SHP77 treated with DMSO at 0.1 percent for 48 hours (cell line): ENCODE data around the gene APOE.
A peak's percentile ranks its signal among the peaks of the same experiment; 100 is the strongest.
"Not testable (repeated sequence)": the region's sequence is repeated elsewhere in the genome, so short reads cannot be mapped to it uniquely, and the experiment has no call there.

Experiments
- DNase-seq: peaks from one replicate; lab custom pipeline; 2025; lab: John Stamatoyannopoulos, UW

The APOE gene

GRCh38 chr19:44905437-44906160 is at the start of gene APOE:
APOE (plus strand) TSS chr19:44905796; CDS start chr19:44906625, 829 bp downstream.
- no peak for DNase-seq

- peak; percentile 26 for DNase-seq
These were observed 49.0 kb upstream of the APOE start for GRCh38 chr19:44856421-44857083.

GRCh38 chr19:44857837-44858236 is 47.8 kb upstream of the APOE start:
- no peak for DNase-seq

GRCh38 chr19:44861576-44861975 is 44.0 kb upstream of the APOE start:
- DNase-seq, result not testable (repeated sequence)

GRCh38 chr19:44863990-44864389 is 41.6 kb upstream of the APOE start:
- no peak for DNase-seq

- DNase-seq, result no peak
These were observed 40.3 kb upstream of the APOE start for GRCh38 chr19:44865196-44865767.

- DNase-seq, result no peak
These were observed 38.9 kb upstream of the APOE start for GRCh38 chr19:44866664-44867063.

GRCh38 chr19:44867578-44867977 is 38.0 kb upstream of the APOE start:
- DNase-seq, result no peak

GRCh38 chr19:44869733-44870470 is 35.7 kb upstream of the APOE start:
- no peak for DNase-seq

GRCh38 chr19:44871809-44872208 is 33.8 kb upstream of the APOE start:
- no peak for DNase-seq

GRCh38 chr19:44872661-44873060 is 32.9 kb upstream of the APOE start:
- DNase-seq, result no peak

GRCh38 chr19:44874317-44874716 is 31.3 kb upstream of the APOE start:
- no peak for DNase-seq

- no peak for DNase-seq
These were observed 29.7 kb upstream of the APOE start for GRCh38 chr19:44875666-44876451.

GRCh38 chr19:44876930-44877535 is 28.6 kb upstream of the APOE start:
- DNase-seq, result no peak

- no peak for DNase-seq
These were observed 27.3 kb upstream of the APOE start for GRCh38 chr19:44878120-44878865.

GRCh38 chr19:44879309-44880065 is 26.1 kb upstream of the APOE start:
- no peak for DNase-seq

- DNase-seq, result no peak
These were observed 23.5 kb upstream of the APOE start for GRCh38 chr19:44882063-44882462.

- not testable (repeated sequence) for DNase-seq
These were observed 22.8 kb upstream of the APOE start for GRCh38 chr19:44882619-44883397.

- no peak for DNase-seq
These were observed 21.7 kb upstream of the APOE start for GRCh38 chr19:44883922-44884321.
